GM23338 (cell line): ENCODE measurements around the gene HS3ST6. TPM values are rescaled to one million over a fixed set of nuclear protein-coding genes. Genes with fewer than 3 reads are reported as not detected.

Source experiments
- ATAC-seq: fragments of 200-7000 bp; cut with Tn5 transposase; 3 replicates; pipeline ENCODE4 v1.9.1; 2020
- DNase-seq: peaks from one replicate; pipeline ENCODE4 v3.0.0-alpha.2; 2015; ENCODE audit warnings: low spot score
- H2AFZ ChIP-seq: fragments of 200-600 bp; sonication (generic); 2 replicates; pipeline ENCODE4 v1.8.0; 2016; ENCODE audit warnings: antibody characterized with exemption, mild to moderate bottlenecking, moderate library complexity
- H3F3A ChIP-seq: fragments of 200-600 bp; sonication (generic); replicated peaks from 2 replicates; pipeline ENCODE4 v1.8.0; 2017; ENCODE audit warnings: antibody characterized with exemption, mixed run types, low read depth
- H3K27ac ChIP-seq: fragments of 200-600 bp; sonication (generic); 2 replicates; pipeline ENCODE4 v1.6.1; 2016; ENCODE audit warnings: low read depth
- H3K27me3 ChIP-seq: fragments of 200-600 bp; sonication (generic); 2 replicates; pipeline ENCODE4 v1.8.0; 2016; ENCODE audit warnings: mild to moderate bottlenecking, mixed run types, moderate library complexity; ENCODE audit not compliant: insufficient read depth
- H3K36me3 ChIP-seq: fragments of 200-600 bp; sonication (generic); 2 replicates; pipeline ENCODE4 v1.8.0; 2016; ENCODE audit warnings: mild to moderate bottlenecking; ENCODE audit not compliant: insufficient read depth
- H3K4me1 ChIP-seq: fragments of 200-600 bp; sonication (generic); 2 replicates; pipeline ENCODE4 v1.8.0; 2016; ENCODE audit warnings: mild to moderate bottlenecking, moderate library complexity; ENCODE audit not compliant: insufficient read depth
- H3K4me2 ChIP-seq: fragments of 200-600 bp; sonication (generic); 2 replicates; pipeline ENCODE4 v1.7.1; 2017; ENCODE audit warnings: mixed run types
- H3K4me3 ChIP-seq: fragments of 200-600 bp; sonication (generic); 2 replicates; pipeline ENCODE4 v1.6.1; 2016; ENCODE audit warnings: mixed run types
- H3K79me2 ChIP-seq: fragments of 200-600 bp; sonication (generic); replicated peaks from 2 replicates; pipeline ENCODE4 v1.8.0; 2017; ENCODE audit warnings: mild to moderate bottlenecking; ENCODE audit not compliant: insufficient read depth
- H3K9me2 ChIP-seq: fragments of 200-600 bp; sonication (generic); 2 replicates; pipeline ENCODE4 v1.8.0; 2017; ENCODE audit not compliant: insufficient read depth
- H4K20me1 ChIP-seq: fragments of 200-600 bp; sonication (generic); replicated peaks from 2 replicates; pipeline ENCODE4 v1.8.0; 2017; ENCODE audit warnings: mild to moderate bottlenecking; ENCODE audit not compliant: insufficient read depth
- H3K27ac Mint-ChIP-seq: 2 replicates; pipeline ENCODE4 v1.8.0; 2020; ENCODE audit warnings: inconsistent platforms, mild to moderate bottlenecking, moderate library complexity, mixed read lengths
- H3K27me3 Mint-ChIP-seq: 3 replicates; pipeline ENCODE4 v1.8.0; 2022; ENCODE audit warnings: low read depth, mild to moderate bottlenecking, moderate library complexity, mixed read lengths, inconsistent platforms; ENCODE audit not compliant: insufficient read depth, poor library complexity
- H3K36me3 Mint-ChIP-seq: 3 replicates; pipeline ENCODE4 v1.8.0; 2021; ENCODE audit warnings: low read depth, mild to moderate bottlenecking, inconsistent platforms, moderate library complexity, mixed read lengths
- H3K4me1 Mint-ChIP-seq: 3 replicates; pipeline ENCODE4 v1.8.0; 2020; ENCODE audit warnings: mild to moderate bottlenecking, inconsistent platforms, mixed read lengths
- H3K4me3 Mint-ChIP-seq: 3 replicates; pipeline ENCODE4 v1.8.0; 2021; ENCODE audit warnings: moderate library complexity, mild to moderate bottlenecking, inconsistent platforms, mixed read lengths
- H3K9me3 Mint-ChIP-seq: 3 replicates; pipeline ENCODE4 v1.8.0; 2020; ENCODE audit warnings: moderate library complexity, mild to moderate bottlenecking, inconsistent platforms, mixed read lengths
- CREB1 ChIP-seq: fragments of 250-450 bp; sonication (Bioruptor Pico); IDR thresholded peaks from 2 replicates; pipeline ENCODE4 v1.5.0; 2020; ENCODE audit warnings: low read depth, mild to moderate bottlenecking, moderate library complexity
- EZH2 ChIP-seq: fragments of 200-600 bp; sonication (generic); IDR thresholded peaks from one replicate; pipeline ENCODE4 v1.8.0; 2017; ENCODE audit warnings: antibody characterized with exemption, mild to moderate bottlenecking, low read depth; ENCODE audit not compliant: unreplicated experiment
- EZH2phosphoT487 ChIP-seq: fragments of 200-600 bp; sonication (generic); IDR thresholded peaks from one replicate; pipeline ENCODE4 v1.8.1; 2018; ENCODE audit warnings: antibody characterized with exemption; ENCODE audit not compliant: unreplicated experiment
- JUNB ChIP-seq: IDR thresholded peaks from one replicate; pipeline ENCODE4 v1.6.1; 2016; ENCODE audit warnings: antibody characterized with exemption; ENCODE audit not compliant: unreplicated experiment
- NANOG ChIP-seq: IDR thresholded peaks from 2 replicates; pipeline ENCODE4 v1.6.1; 2016; ENCODE audit warnings: antibody characterized with exemption, borderline replicate concordance
- POLR2AphosphoS5 ChIP-seq: IDR thresholded peaks from 2 replicates; pipeline ENCODE4 v1.6.1; 2016; ENCODE audit warnings: antibody characterized with exemption, low read depth
- STAT1 ChIP-seq: IDR thresholded peaks from one replicate; pipeline ENCODE4 v1.6.1; 2016; ENCODE audit warnings: antibody characterized with exemption; ENCODE audit not compliant: unreplicated experiment
- ZNF114 ChIP-seq: fragments of 250-450 bp; sonication (Bioruptor Pico); IDR thresholded peaks from 2 replicates; pipeline ENCODE4 v1.5.0; 2020; ENCODE audit warnings: mild to moderate bottlenecking, moderate library complexity
- ZNF331 ChIP-seq: fragments of 250-450 bp; sonication (Bioruptor Pico); IDR thresholded peaks from 2 replicates; pipeline ENCODE4 v1.5.0; 2020; ENCODE audit warnings: low read depth, mild to moderate bottlenecking, moderate library complexity
- polyA plus RNA-seq: library from polyadenylated mRNA; unstranded; fragments of >200 nt; fragmentation: Nextera tagmentation; extraction: Ambion mirVana; gene quantifications from 2 replicates; pipeline ENCODE4 v1.2.1, GENCODE V29; 2016
- total RNA-seq: library from RNA; depleted of rRNA; stranded (reverse); fragments of >200 nt; shearing (Covaris generic); gene quantifications from 2 replicates; pipeline ENCODE4 v1.2.3, GENCODE V29; 2014
- TF ChIP-seq, protein P1 (sequence below), 2 experiments: fragments of 200-600 bp in 1 of 2; sonication (generic) in 1 of 2; conservative IDR thresholded peaks; 2 replicates each; pipeline versions ENCODE4 v1.5.1 to v1.6.1; 2016 to 2017; ENCODE audit warnings: antibody characterized with exemption in 2 of 2, low read depth in 2 of 2, mild to moderate bottlenecking in 2 of 2, moderate library complexity in 1 of 2
- TF ChIP-seq, protein P2 (sequence below): IDR thresholded peaks from one replicate; pipeline ENCODE4 v1.6.1; 2018; ENCODE audit warnings: antibody characterized with exemption; ENCODE audit not compliant: unreplicated experiment
- TF ChIP-seq, protein P3 (sequence below): IDR thresholded peaks from 2 replicates; pipeline ENCODE4 v1.6.1; 2016; ENCODE audit warnings: antibody characterized with exemption
- TF ChIP-seq, protein P4 (sequence below): fragments of 250-450 bp; sonication (Bioruptor Pico); IDR thresholded peaks from 2 replicates; pipeline ENCODE4 v1.5.0; 2020; ENCODE audit warnings: mild to moderate bottlenecking, moderate library complexity

Gene HS3ST6
- total and polyA plus RNA-seq, 2 experiments from 2014 or later = 0.21 TPM; not detected in 1

DNA sequence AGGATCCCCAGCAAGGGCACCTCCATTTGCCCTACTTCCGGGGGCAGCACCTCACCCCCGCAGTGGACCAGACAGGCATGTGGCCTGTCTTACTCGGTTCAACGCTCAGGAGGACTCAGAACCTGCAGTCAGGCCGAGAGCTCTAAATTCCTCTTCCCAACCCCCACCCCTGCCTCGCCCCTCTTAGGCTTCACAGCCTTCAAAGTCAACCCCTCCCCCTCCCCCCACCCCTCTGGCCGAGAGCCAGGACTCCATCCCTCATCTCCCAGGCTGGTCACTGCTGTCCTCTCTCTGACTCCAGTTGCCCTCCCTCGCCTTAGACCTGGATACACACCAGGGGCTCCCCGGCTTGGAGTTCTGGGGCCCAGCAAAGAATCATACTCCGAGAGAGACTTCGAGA lies 8.1 kb upstream of the HS3ST6 start:
- H3K9me2 ChIP-seq = no peaks in the 10 kb centered on the region
- no peak overlapping the region for H3K27ac Mint-ChIP-seq
- H4K20me1 ChIP-seq = no peaks in the 10 kb centered on the region
- peaks cover 7% of the 10 kb centered on the region; the same call in 1 of the 2 replicates for H3K4me1 ChIP-seq
- H3K27me3 ChIP-seq = peaks cover 46% of the 10 kb centered on the region
- H3K4me1 Mint-ChIP-seq = peaks cover 5% of the 10 kb centered on the region
- no peaks in the 10 kb centered on the region for H3K9me3 Mint-ChIP-seq
- no peak overlapping the region for H3K4me3 ChIP-seq
- no peak overlapping the region for H2AFZ ChIP-seq
- 0 out of 2 replicates have a peak, but pooled peaks cover 2% of the 10 kb centered on the region for H3F3A ChIP-seq
- TF ChIP-seq JUNB (no peak), CREB1 (CRISPR knock-in tag) (no peak), EZH2phosphoT487 (no peak), POLR2AphosphoS5 (no peak), NANOG (no peak), EZH2 (no peak), ZNF114 (CRISPR knock-in tag) (no peak), ZNF331 (no peak), STAT1 (no peak)
- TF ChIP-seq, protein P1, sequence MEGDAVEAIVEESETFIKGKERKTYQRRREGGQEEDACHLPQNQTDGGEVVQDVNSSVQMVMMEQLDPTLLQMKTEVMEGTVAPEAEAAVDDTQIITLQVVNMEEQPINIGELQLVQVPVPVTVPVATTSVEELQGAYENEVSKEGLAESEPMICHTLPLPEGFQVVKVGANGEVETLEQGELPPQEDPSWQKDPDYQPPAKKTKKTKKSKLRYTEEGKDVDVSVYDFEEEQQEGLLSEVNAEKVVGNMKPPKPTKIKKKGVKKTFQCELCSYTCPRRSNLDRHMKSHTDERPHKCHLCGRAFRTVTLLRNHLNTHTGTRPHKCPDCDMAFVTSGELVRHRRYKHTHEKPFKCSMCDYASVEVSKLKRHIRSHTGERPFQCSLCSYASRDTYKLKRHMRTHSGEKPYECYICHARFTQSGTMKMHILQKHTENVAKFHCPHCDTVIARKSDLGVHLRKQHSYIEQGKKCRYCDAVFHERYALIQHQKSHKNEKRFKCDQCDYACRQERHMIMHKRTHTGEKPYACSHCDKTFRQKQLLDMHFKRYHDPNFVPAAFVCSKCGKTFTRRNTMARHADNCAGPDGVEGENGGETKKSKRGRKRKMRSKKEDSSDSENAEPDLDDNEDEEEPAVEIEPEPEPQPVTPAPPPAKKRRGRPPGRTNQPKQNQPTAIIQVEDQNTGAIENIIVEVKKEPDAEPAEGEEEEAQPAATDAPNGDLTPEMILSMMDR (conservative IDR thresholded peaks at IDR 0.05; ENCODE audit: low read depth in 2 of 2) = no peak
- TF ChIP-seq, protein P2, sequence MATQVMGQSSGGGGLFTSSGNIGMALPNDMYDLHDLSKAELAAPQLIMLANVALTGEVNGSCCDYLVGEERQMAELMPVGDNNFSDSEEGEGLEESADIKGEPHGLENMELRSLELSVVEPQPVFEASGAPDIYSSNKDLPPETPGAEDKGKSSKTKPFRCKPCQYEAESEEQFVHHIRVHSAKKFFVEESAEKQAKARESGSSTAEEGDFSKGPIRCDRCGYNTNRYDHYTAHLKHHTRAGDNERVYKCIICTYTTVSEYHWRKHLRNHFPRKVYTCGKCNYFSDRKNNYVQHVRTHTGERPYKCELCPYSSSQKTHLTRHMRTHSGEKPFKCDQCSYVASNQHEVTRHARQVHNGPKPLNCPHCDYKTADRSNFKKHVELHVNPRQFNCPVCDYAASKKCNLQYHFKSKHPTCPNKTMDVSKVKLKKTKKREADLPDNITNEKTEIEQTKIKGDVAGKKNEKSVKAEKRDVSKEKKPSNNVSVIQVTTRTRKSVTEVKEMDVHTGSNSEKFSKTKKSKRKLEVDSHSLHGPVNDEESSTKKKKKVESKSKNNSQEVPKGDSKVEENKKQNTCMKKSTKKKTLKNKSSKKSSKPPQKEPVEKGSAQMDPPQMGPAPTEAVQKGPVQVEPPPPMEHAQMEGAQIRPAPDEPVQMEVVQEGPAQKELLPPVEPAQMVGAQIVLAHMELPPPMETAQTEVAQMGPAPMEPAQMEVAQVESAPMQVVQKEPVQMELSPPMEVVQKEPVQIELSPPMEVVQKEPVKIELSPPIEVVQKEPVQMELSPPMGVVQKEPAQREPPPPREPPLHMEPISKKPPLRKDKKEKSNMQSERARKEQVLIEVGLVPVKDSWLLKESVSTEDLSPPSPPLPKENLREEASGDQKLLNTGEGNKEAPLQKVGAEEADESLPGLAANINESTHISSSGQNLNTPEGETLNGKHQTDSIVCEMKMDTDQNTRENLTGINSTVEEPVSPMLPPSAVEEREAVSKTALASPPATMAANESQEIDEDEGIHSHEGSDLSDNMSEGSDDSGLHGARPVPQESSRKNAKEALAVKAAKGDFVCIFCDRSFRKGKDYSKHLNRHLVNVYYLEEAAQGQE = no peak
- TF ChIP-seq, protein P3, sequence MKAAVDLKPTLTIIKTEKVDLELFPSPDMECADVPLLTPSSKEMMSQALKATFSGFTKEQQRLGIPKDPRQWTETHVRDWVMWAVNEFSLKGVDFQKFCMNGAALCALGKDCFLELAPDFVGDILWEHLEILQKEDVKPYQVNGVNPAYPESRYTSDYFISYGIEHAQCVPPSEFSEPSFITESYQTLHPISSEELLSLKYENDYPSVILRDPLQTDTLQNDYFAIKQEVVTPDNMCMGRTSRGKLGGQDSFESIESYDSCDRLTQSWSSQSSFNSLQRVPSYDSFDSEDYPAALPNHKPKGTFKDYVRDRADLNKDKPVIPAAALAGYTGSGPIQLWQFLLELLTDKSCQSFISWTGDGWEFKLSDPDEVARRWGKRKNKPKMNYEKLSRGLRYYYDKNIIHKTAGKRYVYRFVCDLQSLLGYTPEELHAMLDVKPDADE = no peak
- TF ChIP-seq, protein P4, sequence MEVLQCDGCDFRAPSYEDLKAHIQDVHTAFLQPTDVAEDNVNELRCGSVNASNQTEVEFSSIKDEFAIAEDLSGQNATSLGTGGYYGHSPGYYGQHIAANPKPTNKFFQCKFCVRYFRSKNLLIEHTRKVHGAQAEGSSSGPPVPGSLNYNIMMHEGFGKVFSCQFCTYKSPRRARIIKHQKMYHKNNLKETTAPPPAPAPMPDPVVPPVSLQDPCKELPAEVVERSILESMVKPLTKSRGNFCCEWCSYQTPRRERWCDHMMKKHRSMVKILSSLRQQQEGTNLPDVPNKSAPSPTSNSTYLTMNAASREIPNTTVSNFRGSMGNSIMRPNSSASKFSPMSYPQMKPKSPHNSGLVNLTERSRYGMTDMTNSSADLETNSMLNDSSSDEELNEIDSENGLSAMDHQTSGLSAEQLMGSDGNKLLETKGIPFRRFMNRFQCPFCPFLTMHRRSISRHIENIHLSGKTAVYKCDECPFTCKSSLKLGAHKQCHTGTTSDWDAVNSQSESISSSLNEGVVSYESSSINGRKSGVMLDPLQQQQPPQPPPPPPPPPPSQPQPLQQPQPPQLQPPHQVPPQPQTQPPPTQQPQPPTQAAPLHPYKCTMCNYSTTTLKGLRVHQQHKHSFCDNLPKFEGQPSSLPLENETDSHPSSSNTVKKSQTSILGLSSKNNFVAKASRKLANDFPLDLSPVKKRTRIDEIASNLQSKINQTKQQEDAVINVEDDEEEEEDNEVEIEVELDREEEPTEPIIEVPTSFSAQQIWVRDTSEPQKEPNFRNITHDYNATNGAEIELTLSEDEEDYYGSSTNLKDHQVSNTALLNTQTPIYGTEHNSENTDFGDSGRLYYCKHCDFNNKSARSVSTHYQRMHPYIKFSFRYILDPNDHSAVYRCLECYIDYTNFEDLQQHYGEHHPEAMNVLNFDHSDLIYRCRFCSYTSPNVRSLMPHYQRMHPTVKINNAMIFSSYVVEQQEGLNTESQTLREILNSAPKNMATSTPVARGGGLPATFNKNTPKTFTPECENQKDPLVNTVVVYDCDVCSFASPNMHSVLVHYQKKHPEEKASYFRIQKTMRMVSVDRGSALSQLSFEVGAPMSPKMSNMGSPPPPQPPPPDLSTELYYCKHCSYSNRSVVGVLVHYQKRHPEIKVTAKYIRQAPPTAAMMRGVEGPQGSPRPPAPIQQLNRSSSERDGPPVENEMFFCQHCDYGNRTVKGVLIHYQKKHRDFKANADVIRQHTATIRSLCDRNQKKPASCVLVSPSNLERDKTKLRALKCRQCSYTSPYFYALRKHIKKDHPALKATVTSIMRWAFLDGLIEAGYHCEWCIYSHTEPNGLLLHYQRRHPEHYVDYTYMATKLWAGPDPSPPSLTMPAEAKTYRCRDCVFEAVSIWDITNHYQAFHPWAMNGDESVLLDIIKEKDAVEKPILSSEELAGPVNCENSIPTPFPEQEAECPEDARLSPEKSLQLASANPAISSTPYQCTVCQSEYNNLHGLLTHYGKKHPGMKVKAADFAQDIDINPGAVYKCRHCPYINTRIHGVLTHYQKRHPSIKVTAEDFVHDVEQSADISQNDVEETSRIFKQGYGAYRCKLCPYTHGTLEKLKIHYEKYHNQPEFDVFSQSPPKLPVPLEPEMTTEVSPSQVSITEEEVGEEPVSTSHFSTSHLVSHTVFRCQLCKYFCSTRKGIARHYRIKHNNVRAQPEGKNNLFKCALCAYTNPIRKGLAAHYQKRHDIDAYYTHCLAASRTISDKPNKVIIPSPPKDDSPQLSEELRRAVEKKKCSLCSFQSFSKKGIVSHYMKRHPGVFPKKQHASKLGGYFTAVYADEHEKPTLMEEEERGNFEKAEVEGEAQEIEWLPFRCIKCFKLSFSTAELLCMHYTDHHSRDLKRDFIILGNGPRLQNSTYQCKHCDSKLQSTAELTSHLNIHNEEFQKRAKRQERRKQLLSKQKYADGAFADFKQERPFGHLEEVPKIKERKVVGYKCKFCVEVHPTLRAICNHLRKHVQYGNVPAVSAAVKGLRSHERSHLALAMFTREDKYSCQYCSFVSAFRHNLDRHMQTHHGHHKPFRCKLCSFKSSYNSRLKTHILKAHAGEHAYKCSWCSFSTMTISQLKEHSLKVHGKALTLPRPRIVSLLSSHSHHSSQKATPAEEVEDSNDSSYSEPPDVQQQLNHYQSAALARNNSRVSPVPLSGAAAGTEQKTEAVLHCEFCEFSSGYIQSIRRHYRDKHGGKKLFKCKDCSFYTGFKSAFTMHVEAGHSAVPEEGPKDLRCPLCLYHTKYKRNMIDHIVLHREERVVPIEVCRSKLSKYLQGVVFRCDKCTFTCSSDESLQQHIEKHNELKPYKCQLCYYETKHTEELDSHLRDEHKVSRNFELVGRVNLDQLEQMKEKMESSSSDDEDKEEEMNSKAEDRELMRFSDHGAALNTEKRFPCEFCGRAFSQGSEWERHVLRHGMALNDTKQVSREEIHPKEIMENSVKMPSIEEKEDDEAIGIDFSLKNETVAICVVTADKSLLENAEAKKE = no peak
- no peak overlapping the region for H3K4me3 Mint-ChIP-seq
- no peak overlapping the region for H3K27ac ChIP-seq
- H3K36me3 ChIP-seq = no peaks in the 10 kb centered on the region
- no peak for ATAC-seq
- no peaks in the 10 kb centered on the region; the same call in 2 of the 3 replicates for H3K36me3 Mint-ChIP-seq
- no peaks in the 10 kb centered on the region for H3K79me2 ChIP-seq
- 0 out of 2 replicates have a peak overlapping the region, but pooled peaks have one; percentile 43 for H3K4me2 ChIP-seq
- no peak for DNase-seq
- H3K27me3 Mint-ChIP-seq = peaks cover 53% of the 10 kb centered on the region
